Activated naive CD4-positive, alpha-beta T cell treated with anti-CD3 and anti-CD28 coated beads, Interleukin-2, amount 50 U/mL, for 72 hours (primary cell): ENCODE results near the gene ARHGAP29. TPM values are rescaled to one million over a fixed set of nuclear protein-coding genes. Genes with fewer than 3 reads are reported as not detected.

Experiments used
- ATAC-seq, 2 donors: fragments of 150-1000 bp; cut with Tn5 transposase; 2 replicates each; pipeline ENCODE4 v1.10.0; 2021; ENCODE audit warnings: mild to moderate bottlenecking in 2 of 2, moderate library complexity in 2 of 2
- DNase-seq, 2 donors: peaks; one replicate each; pipeline ENCODE4 v3.0.0; 2021 to 2022; ENCODE audit warnings: low spot score in 2 of 2
- H3K27ac Mint-ChIP-seq, 2 donors: one replicate each; pipeline ENCODE4 v1.8.0; 2022; ENCODE audit warnings: mild to moderate bottlenecking in 2 of 2, mixed read lengths in 2 of 2
- H3K36me3 Mint-ChIP-seq, 2 donors: one replicate each; pipeline ENCODE4 v1.8.0; 2022; ENCODE audit warnings: mixed read lengths in 2 of 2
- H3K9me3 Mint-ChIP-seq, 2 donors: one replicate each; pipeline ENCODE4 v1.8.0; 2022; ENCODE audit warnings: mixed read lengths in 2 of 2
- total RNA-seq, 2 donors: library from RNA; stranded (reverse); gene quantifications; one replicate each; pipeline ENCODE4 v1.2.3, GENCODE V29; 2022

Gene ARHGAP29
- total RNA-seq, 2 donors from 2014 or later, result 0.16 TPM; not detected in 1

DNA sequence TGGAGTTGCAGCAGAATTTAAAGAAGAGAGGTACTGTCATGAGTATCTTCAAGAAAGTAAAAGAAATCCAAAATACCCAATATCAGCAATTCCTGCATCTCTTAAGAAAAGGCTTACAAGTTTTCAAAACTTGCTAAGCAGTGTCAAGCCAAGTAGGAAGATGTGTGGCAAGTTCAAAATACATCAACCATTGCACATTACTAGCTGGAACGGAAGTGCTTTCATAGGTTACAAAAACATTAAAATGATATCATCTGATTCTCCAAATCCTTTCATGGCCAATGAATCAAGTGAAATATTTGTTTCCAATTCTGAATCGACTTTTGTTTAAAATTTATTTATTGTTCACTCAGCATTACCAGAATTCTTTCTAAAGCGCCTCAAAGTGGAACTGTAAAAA lies 110.7 kb downstream of the ARHGAP29 start:
- no peak for ATAC-seq
- DNase-seq, result no peak
- Mint-ChIP-seq H3K27ac (no peak overlapping the region), H3K36me3 (no peaks in the 10 kb centered on the region), H3K9me3 (no peaks in the 10 kb centered on the region)

DNA sequence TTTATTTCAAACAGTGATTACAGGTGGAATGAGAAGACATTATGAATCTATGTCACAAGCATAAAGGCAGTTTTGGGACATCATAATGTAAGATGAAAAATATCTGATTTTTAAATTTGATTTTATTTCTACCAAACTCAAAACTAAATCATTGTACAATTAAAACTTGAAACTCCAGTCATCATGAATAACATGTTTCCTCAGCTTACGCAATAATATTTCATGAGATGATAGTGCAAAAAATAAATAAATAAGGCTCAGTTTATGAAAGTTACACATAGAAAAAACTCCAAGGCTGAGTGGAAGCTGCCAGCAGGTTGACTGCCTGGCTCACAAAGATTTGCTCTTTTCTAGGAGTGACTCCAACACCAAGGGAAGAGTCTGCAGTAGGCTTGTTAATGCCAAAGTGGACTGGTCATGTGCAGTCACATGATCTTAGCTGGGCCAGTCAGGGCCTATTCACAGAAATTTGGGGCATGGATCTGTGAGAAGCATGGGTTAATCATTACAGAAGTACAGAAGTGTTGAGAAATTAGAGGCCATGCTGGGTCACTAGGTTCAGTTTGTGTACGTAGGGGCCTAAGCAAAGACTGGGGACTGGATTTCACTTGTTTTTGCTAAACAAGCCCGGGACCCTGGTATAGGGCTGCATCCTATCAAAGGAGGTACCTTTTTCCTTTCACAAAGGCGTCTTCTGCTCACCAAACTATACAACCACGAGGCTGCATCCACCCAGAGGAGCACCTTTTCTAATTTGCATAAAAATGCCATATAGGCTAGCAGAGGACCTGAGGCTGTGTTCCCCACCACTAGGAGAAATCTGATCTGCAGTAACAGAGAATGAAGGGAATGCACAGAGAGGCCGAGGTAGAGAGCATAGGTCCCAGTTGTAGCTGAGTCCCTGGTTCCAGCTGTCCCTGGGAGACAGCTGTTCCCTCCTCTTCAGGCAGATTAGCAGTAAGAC lies 111.6 kb downstream of the ARHGAP29 start:
- ATAC-seq (no peak), DNase-seq (no peak)
- no peaks in the 10 kb centered on the region for H3K9me3 Mint-ChIP-seq
- no peak overlapping the region for H3K27ac Mint-ChIP-seq
- no peaks in the 10 kb centered on the region for H3K36me3 Mint-ChIP-seq

DNA sequence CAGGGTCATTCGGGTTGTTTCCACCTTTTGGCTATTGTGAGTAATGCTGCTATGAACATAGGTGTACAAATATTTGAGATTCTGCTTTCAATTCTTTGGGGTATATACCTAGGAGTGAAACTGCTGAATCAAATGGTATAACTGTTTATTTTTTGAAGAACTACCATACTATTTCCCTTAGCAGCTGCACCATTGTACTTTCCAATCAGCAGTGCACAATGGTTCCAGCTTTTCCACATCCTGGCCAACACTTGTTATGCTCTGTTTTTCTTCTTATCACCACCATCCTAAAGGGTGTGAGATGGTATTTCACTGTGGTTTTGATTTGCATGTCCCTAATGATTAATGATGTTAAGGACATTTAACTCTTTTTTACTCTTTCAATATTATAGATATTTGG lies 112.8 kb downstream of the ARHGAP29 start:
- Mint-ChIP-seq H3K27ac (no peak overlapping the region), H3K9me3 (no peaks in the 10 kb centered on the region), H3K36me3 (no peaks in the 10 kb centered on the region)
- ATAC-seq (no peak), DNase-seq (no peak)

DNA sequence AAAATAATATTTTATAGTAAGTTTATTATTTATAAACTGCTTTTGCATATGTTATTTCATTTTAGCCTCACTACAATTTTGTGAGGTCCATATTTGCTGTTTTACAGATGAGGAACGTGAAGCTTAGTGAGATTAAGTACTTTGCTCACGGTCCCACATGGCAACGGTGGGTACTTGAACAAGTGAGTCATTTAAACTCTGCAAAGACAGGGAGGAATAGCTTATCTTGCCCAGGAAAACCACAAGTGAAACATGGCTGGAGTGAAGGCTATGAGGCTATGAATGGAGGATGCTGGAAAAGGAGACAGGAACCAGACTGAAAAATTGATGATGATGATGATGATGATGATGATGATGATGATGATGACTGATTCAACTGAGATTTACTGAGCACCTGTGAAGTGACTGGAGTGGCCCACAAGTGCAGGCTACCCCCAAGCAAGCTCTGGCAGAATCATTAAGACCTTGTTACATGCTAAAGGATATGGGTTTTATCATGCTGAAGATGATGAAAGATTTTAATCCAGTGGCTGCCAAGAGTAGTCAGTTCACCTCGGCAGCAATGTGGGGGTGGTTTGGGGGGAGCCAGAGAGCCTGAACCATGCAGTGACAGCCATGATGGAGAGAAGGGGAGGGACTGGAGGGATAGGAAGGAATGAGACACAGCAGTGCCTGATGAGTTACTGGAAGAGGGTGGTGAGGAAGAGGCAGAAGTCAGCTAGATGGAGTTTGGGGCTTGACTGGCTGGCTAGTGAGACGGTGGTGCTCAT lies 115.0 kb downstream of the ARHGAP29 start:
- ATAC-seq (no peak), DNase-seq (no peak)
- Mint-ChIP-seq H3K9me3 (no peaks in the 10 kb centered on the region), H3K27ac (no peak overlapping the region), H3K36me3 (no peaks in the 10 kb centered on the region)

Other genes with a start within 250 kb of the ARHGAP29 start
- not detected for gene ABCA4, start 116.4 kb downstream of the ARHGAP29 start, total RNA-seq
- 10 to 100 TPM; 26.3 to 51.5 TPM for gene ABCD3, start 180.8 kb upstream of the ARHGAP29 start, total RNA-seq